ENCODE results near the gene SMC1A.
"Not testable (repeated sequence)": the region's sequence is repeated elsewhere in the genome, so short reads cannot be mapped to it uniquely, and the experiment has no call there.

Gene SMC1A

DNA sequence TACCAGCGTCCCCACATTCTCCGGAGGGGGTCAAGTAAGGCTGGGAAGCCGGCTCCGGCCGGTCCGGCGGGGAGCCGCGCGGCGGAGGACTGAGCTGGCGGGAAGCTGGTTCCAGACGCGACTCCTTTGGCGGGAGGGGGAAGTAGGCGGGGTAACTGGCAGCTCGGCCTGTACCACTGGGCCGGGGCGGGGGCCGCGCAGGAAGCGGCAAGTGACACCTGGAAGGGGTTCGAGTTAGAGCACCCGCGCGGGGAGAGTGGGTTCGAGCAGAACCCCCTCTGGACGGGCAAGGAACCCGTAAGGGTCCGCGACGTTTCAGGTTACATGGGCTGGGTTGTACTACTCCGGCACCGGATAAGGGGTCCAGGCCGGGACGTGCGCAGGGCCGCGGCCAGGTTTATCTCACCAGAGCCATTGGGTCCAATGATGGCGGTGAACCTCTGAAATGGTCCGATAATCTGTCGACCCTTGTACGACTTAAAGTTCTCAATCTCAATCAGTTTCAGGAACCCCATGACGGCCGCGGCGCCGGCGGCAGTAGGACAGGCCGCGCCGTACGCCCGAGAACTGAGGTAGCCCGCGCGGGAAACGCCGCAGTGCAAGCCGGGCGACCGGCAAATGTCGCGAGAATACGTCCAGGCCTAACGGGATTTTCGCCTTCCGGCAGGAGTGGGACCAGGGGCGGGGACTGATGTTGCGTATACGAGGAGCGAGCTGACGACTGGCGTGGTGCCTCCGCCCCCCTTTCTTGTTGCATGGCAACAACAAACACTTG is at the start of gene SMC1A:
Gene SMC1A (minus strand): TSS at position 569 of the 775 bp plus-strand sequence. CDS start 54 bp downstream, at position 515.
- DNase-seq: peak; percentile 96

DNA sequence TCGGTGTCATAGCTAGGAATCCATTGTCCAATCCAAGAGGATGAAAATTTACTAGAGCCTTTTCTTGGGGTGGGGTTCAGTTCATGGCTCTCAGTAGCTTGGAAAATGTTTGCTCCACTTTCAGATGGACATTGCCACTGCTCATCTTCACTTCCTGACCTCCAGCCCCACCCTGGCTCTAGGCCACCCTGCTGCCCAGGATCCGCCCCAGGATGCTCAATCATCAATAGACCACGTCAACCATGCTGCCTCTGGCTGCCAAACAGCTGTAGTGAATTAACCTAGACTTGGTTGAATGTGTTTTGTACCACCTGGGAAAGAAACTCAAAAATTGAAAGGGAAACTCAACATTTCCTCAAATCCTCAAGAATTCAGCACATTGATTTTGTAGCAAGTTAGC is 48.9 kb upstream of the SMC1A start:
- DNase-seq: no peak

DNA sequence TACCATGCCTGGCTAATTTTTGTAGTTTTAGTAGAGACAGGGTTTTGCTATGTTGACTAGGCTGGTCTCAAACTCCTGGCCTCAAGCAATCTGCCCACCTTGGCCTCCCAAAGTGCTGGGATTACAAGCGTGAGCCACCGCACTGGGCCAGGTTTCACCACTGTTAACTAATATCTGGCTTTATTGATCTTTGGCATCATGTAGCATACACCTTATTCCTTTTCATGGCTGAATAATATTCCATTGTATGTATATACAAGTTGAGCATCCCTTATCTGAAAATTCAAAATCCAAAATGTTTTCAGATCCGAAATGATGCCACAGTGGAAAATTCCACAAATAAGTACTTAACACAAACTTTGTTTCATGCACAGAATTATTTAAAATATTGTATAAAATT is 46.2 kb upstream of the SMC1A start:
- not testable (repeated sequence) for DNase-seq

DNA sequence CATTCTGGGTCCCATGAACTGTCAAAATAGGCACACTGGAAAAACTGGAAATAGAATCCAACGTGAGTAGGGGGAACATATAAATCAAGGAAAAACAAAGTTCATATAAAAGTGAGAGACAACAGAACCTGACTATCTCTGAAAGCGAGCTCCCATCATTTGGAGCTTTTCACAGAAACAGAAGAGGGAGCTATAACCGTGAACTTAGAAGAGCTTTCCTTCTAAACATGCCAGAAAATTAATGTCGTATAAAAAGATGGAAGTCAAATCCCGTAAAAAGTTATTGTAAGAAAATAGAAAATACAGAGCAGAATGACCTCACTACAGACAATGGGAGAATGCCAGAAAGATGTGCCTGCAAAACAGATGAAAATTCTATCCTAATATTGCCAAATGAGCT is 35.6 kb upstream of the SMC1A start:
- DNase-seq: no peak

DNA sequence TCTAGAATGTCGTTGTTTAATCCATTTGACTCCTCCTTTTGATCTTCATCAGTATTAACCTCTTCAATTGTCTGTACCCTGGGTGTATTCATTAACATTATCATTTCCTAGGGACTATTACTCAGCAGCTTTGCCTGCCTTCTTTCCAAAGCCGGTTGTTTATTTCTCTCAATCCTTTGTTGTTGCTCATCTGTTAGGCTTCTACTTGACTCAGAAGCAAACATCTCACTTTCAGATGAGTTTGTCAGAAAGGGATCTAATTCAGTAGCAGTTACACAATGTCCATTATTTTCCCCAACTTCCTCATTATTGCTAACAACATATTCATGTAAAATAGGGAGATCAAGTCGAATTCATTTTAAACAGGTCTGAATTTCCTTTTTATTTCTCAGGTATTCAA is 33.8 kb upstream of the SMC1A start:
- DNase-seq: no peak

DNA sequence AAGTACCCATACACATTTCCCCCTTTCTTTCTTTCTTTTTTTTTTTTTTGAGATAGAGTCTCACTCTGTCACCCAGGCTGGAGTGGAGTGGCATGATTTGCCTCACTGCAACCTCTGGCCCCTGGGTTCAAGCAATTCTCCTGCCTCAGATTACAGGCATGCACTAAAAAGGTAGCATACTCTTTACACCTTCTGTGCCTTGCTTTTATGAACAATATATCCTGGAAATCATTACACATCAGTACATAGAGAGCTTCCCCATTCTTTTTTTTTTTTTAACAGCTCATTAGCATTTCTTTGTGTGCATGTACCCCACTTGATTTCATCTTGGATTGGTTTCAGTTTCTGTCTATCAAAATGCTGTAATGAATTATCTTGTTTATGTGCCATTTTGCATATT is 30.4 kb upstream of the SMC1A start:
- no peak for DNase-seq

DNA sequence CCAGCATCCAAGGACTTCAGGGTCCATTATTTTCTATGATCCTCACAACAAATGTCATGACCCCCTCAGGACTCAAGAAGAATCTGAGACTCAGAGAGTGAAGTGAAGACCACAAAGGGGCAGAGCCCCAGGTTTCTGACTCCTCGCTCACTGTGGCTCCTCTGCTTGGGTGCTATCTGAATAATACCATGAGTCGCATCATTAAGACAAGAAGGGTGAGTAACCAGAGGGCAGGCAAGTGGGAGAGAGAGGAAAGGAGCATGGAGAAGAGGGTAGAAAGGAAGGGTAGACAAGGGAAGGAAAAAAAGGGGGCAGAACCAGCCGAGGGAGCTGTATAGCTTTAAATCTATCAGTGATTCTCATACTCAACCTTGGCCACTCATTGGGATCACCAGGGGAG is 27.2 kb upstream of the SMC1A start:
- DNase-seq: no peak

DNA sequence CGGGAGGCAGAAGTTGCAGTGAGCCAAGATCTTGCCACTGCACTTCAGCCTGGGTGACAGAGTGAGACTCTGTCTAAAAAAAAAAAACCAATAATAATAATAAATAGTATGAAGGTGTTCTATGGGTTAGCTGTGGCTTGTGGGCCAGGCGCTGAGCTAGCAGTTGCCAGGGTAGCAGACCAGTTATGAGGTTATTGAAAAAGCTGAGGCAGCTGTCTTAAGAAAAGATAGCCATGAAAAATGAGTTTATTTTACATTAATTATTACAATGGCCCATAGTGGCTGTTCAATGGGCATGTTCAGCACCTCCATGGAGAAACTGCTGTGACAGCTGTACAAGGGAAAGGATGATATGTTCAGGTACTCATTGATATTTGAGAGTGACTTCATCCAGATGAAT is 25.0 kb upstream of the SMC1A start:
- DNase-seq: no peak

DNA sequence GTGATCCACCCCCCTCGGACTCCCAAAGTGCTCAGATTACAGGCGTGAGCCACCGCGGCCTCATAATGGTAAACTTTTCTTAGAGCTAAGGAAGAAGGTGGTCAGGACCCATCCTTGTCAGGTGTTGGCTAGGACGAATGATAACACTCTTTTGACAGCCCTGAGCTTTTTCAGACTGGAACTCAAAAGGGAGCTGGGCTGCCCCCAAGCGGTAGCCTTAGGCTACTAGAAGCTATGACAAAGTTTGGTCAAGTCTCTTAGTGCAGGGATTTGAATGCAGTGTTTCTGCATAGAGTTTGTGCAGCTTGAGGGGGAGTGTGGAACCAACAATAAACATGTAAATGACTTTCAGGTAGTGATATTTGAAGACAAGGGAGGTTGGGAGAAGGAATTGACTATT is 23.5 kb upstream of the SMC1A start:
- peak; percentile 59 for DNase-seq

DNA sequence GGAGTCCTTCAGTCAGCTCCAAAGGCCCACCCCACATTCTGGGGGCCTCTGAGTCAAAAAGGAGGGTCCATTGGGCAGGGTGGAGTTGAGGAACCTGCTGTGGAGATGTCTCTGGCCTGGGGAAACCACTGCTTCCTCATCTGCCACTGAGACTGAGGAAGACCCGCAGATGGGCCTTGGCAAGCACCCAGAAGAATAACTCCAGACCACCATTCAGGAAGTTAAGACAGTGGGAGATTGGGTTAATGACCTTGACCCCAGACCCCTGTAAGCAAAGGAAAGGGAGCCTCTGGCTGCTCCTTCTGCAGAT is 19.8 kb upstream of the SMC1A start:
- no peak for DNase-seq

DNA sequence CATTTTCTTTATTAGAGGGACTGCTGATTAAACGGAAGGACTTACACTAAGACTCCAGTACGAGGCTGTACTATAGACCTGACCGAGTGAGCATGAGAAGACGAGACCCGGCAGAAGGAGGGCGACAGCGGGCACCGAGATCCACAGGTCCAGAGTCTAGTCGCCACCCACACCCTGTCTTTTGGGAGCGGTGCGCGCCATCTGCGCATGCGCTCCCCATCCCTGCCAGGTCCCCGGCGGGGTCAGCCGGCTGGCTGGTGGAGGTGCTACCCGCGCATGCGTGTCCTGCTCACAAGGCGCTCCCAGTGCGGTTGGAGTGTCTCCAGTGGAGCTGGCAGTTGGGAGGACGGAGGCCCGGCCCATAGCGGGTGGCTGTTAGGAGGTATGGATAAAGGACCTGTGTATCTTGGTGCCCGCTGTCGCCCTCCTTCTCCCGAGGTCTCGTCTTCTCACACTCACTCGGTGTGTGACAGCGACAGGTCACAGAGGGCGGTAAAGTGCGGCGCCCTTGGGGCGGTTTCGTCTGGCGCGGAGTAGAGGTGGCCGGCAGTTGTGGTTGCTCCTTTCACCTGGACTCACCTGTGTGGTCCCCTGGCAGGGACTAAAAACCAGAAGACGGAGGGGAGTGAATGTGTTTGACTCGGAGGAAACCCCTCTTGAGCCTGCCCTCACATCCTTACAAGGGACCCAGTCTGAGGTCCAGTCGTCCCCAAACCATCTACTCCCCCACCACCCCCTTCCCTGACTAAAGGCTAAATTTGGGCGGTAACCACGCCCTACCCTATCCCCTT is 19.3 kb upstream of the SMC1A start:
- DNase-seq: peak; percentile 79

DNA sequence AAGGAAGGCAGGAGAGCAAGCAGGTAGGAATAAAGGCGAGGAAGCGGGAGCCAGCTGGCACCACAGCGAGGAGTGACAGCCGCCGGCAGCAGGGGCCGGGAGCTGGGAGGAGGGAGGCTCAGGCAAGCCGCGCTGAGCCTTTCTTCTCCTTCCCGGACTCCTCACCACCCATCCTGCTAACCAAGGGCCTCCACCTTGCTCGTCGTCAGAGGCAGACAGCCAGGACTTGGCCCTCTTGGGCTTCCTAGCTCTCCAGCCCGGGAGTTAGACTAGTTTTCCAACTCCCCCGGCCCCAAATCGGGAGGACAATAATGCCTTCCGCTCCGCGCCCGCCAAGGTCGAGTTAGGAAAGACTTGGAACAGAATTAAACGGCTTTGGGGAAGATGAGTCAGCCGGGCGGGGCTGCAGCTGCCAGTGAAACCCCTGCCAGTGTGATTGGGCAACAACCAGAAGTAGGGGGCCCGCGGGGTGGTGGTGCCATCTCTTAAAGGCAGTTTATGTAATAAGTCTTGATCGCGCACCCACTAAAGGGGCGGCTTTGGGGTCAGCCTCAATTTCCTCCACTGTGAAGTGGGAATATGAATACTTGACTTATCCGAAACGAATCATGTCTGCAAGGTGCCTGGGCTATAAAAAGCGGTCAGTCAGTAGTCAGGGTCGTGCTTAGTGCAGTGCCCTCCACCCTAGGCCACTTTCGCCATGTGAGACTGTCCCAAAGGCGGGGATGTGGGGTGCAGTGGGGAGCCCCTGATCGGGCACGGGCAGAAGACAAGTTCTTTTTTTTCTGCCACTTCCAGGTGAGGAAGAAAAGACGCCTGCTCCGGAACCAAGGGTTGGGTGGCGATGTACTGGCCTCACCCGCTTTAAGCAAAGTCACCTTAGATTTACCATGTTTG is 18.4 kb upstream of the SMC1A start:
- peak; percentile 38 for DNase-seq

DNA sequence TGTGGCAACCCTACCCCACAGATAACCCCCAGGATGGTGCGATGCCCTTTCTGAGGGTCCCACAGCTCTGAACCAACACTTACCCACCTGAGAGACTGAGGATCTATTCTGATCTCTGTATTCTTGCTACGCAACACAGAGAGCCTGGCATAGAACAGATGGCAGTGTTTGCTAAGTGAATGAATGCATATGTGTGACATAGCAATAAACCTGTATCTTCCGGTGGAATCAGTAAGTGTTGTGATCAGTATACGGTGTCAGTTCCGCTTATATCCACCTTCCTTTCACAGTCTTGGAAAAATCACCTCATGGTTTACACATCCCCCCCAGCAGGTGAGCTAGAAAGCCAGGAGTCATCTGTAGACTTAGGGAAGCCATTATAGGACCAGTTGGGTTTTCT is 17.6 kb upstream of the SMC1A start:
- no peak for DNase-seq

DNA sequence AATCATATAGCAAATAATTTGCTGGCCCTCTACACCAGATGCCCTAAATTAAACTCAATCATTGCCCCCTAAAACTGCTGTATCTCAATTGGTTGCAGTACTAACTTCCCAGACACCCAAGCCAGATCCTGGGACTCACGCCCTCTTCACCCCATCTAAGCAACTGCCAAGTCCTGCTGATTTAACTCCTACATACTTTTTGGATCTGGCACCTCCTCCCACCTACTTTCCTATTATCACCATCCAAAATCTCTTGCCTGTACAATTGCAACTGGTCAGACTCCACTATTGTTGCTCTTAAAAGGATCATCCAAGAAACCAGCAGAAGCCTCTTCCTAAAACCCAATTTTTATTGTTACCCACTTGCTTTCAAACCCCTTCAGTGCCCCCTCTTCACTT is 16.4 kb upstream of the SMC1A start:
- DNase-seq: no peak

DNA sequence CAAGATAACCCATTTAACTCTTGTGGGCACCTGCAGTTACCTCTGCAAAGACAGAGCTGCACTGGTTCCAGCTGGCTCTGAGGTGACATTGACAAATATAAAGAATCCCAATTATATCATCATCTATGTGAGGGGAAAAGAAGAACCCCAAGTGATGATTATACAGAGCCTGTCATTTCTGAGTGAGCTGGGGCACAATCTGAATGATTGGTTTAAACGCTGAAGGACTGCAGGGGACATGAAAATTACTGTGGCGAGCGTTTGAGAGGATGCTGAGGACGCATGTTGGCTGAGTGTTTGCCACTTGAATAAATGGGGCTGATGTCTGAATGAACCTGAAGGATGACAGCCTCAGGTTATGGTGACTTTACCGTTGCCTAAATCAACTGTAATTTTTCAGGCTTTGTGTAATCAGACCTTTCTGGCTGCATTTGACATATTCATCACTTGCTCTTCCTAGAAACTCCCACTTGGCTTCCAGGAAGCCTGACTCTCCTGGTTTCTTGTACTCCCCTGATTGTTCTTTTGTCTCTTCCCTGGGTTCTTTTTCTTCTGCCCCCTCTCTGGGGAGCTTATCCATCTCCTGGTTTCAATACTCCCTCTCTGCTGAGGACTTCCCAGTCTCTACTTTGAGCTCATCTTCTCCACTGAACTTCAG is 15.8 kb upstream of the SMC1A start:
- no peak for DNase-seq

DNA sequence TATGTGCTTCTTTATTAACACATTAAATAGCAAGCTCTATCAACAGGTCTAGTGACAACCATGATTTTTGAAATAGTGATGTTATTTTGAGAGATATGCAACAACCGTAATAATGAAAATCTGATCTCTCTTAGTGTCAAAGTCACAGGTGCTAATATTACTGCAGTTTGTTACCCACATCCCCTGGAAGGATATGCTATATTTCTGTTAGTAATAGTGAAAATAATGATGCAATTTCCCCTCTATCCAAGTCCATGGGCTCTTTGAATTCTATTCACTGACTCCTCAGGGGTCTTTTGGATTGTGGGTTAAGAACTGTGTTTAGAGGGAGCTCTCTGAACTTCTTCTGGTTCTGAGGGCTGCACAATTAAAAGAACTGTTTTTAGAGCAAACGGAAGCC is 14.8 kb upstream of the SMC1A start:
- no peak for DNase-seq

DNA sequence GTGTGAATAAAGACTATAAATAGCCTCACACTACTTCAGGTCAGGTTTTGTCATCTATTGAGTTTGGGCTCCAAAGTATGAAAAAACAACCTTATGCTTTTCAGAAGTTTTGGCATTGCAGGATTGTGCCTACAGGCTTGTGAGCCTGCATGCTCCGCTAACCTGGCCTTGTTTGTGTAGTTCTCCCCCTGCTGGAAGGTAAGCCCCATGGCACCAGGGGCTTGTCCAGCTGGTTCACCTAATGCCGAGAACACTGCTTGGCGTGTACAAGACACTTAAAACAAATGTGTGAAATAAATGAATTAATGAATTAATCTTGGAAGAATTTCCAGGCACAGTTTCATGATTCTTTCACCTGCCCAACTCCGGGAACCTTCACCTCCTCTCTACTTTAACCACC is 13.5 kb upstream of the SMC1A start:
- peak; percentile 70 for DNase-seq

DNA sequence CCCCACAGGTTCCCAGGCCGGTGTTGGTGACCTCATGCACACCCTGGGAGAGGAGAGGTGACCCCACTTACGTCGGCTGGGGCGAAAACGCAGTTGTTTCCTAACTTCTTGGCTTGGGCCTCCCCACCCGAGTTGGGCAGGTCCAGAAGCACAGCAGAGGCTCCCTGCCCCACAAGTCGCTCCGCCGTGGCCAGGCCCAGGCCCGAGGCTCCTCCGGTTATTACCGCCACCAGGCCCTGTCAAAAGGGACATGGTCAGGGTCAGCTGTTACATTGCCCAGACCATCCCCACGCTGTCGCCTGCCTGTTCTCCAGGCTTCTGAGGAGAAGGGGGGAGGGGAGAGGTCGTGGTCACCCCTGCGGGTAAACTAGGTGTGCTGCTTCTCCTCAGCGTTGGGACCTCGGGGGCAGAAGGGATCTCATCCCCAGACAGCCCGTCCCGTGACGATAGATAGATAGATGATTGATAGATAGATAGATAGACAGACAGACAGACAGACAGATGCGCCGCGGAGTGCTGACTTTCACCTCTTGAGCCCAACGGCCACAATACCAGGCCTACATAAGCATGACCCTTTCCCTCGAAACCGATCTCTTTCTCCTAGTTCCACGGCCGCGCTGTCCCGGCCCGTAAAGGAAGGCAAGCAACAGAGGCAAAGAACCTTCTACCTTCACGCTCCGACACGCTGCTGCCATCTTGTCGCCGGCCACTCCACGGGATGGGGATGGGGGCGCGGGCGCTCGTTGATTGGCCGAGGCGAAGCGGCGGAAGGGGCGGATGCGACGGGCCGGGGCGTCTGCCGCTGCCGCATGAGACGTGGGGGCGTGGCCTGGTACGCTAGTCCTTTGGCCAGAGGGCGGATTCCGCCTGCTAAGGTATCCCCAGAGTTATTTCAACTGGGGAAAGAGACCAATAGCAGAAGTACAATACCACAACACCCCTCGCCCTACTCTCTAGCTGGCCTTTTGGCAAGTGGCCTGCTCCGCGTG is 11.5 kb upstream of the SMC1A start, which contains the start of gene HSD17B10:
Gene HSD17B10 (minus strand): TSS at position 720 of the 989 bp plus-strand sequence. CDS start 25 bp downstream, at position 695.
- DNase-seq: peak; percentile 92

DNA sequence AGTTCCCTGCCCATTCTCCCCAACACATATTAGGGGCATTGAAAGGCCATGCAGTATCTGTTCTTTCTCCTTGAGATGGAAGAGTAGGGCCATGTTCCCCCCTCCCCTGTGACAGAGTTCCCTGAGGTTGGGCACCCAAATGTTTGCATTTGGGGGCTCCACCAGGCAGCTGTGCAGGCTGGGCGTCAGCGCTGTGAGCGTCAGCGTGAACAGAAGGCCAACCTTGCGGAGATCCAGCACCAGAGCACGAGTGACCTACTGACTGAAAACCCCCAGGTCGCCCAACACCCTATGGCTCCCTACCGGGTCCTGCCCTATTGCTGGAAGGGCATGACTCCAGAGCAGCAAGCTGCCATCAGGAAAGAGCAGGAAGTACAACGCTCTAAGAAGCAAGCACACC is 7.8 kb upstream of the SMC1A start:
- DNase-seq: no peak

DNA sequence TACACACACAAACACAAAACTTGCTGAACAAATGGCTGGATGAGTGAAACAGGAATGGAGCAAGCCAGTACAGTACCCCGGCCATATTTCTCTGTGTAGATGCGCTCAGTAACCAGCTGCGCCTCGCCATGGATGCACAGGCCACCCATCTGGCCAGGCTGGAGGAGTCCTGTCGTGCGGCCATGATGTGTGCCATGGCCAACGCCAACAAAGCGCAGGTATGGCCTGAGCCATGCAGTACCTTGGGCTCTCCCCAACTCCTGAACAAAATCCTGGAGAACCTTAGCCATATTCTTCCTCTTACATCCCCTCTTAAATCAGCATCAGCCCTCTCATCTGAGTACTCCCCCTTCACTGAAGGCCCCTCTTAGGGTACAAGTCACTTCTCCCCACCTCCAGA is 7.3 kb upstream of the SMC1A start:
- DNase-seq: no peak

DNA sequence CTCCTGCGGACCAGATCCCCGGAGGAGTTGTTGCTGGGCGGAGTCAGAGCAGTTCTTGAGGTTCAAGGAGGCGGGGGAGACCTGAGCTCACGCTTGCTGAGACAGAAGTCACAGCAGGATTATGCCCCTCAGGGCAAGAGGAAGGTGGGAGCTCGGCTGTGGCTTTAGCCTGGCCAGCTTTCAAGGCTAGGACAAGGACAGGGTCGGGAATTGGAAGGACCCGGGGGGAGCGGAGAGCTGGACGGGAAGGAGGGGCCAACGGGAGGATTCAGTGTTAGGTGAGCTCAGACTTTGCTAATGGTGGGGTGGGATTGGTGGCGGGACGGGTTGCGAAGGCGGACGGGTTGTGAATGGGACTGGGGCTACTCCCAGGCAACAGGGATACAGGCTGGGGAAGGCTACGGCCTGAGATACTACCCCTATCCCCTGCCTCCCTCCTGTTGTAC is 430 bp upstream of the SMC1A start, which contains the start of gene RIBC1:
Gene RIBC1 (plus strand): TSS at position 13 of the 446 bp plus-strand sequence. CDS start 3,404 bp downstream, outside the sequence.
- DNase-seq: no peak

DNA sequence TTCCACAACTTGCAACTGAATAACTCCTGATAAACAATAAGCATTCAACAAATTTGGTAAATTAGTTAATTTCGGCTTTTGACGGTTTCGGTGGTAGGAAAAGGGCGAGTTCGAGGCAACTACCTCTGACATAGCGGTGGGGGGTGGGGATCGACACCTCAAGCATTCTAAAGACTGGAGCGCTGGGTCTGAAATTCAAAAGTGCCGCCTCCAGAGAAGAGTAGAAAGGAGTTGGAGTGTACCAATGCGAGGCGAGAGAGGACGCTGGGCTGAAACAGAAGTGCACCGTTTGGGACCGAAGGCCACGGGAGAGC is 725 bp downstream of the SMC1A start:
- DNase-seq: no peak

Measured in activated CD4-positive, alpha-beta T cell treated with anti-CD3 and anti-CD28 coated beads for 48 hours (primary cell).